Urothelium cell line (cell line): ENCODE measurements around the gene CD300C.
A peak's percentile ranks its signal among the peaks of the same experiment; 100 is the strongest.
"Not testable (repeated sequence)": the region's sequence is repeated elsewhere in the genome, so short reads cannot be mapped to it uniquely, and the experiment has no call there.

ENCODE experiments used
- DNase-seq: peaks from one replicate; pipeline ENCODE4 v3.0.0; 2011; ENCODE audit warnings: low spot score, mixed read lengths
- FAIRE-seq: peaks from 2 replicates; lab custom pipeline; 2011; peaks lifted over from hg19 to GRCh38; lab: Jason Lieb, UNC

CD300C gene

DNA sequence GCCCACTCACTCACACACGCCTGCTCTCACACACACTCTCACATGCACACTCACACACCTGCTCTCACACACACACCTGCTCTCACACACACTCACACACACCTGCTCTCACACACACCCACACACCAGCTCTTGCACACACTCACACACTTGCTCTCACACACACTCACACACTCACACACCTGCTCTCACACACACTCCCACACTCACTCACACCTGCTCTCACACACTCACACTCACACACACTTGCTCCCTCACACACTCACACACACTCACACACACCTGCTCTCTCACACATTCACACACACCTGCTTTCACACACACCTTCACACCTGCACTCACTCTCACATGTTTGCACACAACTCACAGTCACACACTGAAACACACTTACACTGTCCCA, 17.4 kb upstream of the CD300C start:
- peak; percentile 89 for FAIRE-seq
- no peak for DNase-seq

DNA sequence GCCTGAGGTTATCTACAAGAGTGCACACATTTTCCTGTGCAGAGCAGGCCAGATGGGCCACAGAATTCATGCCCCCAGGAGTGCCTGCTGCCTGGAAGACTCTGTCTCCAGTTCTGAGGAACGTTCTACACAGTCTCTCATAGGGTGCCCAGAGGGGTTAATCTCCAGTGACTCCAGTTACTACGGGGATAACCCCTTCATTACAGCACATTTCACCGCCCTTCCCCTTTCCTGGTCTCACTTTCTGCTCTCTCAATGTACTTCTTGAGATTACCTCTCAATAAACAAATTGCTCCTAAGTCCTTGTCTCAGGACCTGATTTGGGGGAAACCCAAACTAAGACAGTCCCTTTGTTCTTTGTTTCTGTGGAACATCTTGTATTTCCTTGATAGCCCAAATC, 15.7 kb upstream of the CD300C start:
- no peak for DNase-seq
- no peak for FAIRE-seq

DNA sequence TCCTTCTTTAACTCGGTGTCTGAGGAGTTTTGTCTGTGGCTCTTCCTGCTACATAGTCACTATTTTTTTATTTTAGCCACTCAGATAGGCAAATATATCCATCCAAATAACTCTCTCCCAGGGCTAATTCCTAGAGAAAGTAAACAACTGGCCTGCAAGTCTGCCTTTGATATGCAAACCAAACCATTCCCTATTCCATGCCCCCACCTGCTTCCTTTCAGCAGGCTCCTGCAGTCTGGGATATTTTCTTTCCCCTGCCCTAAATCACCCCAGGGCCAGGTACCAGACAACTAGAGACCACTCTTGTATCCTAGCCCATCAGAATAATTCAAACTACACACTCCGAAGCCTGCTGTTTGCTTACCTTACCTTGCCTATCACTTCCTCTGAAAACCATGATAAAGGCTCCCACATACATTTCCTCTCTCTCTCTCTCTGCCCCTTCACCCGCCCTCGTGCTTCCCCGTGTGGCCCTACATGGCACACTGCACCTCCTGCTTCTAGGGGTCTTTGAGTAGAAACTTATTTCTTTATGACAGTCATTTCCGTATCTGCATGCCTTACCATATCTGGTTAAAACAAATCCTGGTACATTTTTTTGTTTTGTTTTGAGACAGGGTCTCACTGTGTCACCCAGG, 13.1 kb upstream of the CD300C start:
- no peak for DNase-seq
- no peak for FAIRE-seq

DNA sequence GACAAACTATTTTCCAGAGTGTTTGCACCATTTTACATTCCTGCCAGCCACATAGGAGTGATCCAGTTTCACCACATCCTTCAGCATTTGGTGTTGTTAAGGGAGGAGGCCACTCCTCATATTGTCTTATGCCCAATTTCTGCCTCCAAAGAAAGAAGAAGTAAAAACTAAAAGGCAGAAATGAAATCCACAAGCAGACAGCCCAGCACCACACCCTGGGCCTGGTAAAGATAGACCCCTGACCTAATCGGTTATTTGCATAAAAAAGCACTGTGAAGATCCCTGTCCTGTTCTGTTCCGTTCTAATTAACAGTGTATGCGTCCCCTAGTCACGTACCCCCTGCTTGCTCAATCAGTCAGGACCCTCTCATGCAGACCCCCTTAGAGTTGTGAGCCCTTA, 12.5 kb upstream of the CD300C start:
- not testable (repeated sequence) for FAIRE-seq, DNase-seq

DNA sequence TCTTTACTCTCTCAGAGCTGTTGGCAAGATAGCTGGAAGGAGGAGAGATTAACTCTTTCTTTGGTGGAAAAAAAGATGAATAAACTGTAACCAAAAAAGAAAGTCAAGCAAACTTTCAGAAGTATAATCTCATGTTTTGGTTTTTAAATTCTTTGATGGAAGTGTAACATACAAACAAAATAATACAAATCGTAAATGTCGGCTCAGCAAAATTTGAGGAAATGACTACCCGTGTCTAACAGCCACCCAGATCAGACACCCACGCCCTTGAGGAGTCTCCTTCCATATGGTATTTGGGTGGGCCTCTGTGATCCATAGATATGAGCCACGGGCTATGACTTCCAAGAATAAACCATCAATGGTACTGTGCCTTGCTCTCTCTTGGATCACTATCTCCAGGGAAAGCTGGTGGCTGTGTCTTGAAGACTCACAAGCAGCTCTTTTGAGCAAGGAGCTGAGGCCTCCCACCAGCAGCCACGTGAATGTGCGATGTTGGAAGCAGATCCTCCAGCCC, 9.6 kb upstream of the CD300C start:
- no peak for FAIRE-seq
- no peak for DNase-seq

DNA sequence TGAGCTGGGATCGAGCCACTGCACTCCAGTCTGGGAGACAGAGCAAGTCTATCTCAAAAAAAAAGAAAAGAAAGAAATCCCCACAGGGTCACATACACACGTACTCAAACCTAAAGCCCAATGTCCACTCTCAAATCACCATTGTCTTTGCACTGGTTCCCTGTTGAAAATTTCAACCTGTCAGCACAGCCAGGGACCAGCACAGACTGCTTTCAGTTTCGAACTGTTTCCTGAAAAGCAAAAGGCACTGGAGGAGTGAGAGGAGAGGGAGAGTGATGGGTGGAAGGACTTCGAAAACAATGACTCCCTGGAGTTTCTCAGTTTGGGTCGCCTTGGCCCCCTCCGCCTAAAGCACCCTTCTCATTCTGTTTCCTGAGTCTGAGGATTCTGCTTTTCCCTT, 9.0 kb upstream of the CD300C start:
- no peak for DNase-seq
- no peak for FAIRE-seq

DNA sequence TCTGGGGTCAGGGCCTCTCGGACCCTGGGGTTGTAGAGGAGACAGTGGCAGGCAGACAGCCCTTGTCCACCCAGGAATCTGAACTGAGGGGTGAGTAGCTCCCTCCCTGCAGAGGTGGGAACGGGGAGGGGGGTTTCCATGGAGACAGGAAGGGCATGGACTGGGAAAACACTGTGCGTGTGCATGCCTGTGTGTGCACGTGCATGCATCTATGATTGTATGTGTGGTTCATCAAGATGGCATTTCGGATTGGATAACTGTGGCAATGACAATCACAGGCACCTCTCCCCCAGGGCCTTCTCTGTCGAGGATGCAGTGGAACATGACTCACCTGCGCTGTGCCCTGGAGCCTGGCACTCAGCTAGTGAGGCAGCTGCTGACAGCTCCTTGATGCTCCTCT, 6.1 kb upstream of the CD300C start:
- FAIRE-seq (peak; percentile 62), DNase-seq (no peak)

DNA sequence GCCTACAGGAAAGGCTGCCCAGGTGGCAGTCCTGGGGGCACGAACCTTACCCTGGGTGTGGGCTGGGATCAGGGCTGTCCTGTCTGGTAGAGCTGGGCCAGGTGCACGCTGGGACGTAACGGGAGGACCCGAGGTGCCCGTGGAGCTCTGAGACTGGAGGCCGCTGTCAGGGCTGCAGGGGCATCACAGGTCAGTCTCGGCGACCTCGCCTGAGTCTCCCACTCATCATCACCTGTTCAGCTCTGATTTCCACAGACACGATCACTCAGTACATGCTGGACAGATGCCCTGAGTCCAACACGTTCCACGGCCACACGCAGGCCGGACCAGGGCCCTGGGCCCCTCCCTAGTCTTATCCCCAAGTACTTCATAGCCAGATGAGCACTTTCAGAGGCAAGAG, 4.7 kb upstream of the CD300C start:
- FAIRE-seq: no peak
- no peak for DNase-seq

DNA sequence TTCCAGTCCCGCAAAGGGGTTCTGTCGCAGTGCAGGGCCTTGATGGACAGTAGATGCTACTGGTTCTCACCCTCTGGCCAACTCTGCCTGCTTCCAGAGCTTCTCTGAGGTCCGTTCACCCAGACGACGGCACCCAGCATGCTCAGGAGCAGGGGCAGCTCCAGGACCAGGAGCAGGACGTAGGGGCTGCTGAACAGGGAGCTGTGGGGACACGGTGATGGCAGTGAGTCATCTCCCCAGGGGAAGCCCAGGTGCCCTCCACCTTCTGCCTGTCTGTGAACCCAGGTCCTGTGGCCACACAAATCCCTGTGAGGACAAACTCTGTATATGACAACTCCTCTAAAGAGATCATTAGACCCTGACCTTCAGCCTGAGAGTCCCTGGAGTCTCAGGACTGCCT, 3.4 kb upstream of the CD300C start:
- FAIRE-seq: no peak
- DNase-seq: no peak

DNA sequence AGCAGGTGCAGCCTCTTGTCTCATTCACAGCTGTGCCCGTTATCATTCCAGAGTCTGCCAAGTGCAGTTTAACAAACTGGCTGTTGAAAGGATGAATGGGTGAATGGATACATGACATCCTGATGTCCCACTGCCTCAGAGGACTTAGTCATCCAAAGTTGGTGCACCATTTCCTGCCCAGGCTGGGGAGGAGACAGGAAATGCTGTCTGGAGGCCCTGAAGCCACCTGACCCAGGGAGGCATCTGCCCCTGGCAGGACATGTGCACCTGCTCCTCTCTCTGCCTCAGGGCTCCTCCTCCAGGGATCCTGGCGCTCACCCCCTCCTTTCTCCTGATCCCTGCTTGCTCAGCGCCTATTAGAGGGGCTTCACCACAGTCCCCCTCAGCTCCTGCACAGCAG, 1.8 kb upstream of the CD300C start:
- DNase-seq: peak; percentile 45
- FAIRE-seq: peak; percentile 56

DNA sequence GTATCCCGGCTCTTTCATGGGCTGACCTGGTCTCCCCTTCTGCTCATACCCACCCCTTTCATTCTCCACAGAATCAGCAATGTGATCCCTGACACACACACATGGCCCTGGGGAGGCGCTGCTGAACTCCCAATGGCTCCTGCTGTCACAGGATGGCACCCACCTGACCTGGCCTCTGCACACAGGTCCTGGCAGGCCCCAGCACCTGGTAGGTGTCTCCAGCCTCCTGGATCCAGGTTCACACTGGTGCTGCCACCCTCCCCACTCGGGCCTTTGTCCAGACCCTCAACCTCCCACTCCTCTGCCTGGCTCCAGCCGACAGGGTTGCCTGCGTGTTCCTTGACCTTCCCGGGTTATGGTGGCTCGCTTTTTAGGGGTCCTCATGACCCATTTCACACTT, 1.3 kb upstream of the CD300C start:
- DNase-seq (no peak), FAIRE-seq (no peak)

DNA sequence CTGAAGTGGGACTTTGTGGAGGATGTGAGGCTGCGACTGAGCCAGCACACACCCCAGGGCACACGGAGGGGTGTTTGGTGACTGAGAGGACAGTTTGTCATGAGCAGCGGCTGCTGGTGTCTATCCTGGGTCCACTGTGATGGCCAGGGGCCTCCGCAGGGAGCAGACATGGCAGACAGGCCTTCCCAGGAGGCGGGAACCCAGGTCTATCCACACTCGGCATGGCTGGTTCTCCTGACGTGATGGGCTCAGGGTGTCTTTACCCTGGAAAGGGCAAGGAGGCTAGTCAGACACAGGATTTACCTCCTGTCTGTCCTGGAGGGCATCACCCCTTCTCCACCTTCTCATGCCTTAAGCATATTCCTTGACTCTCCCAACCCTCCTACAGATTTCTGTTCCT, 671 bp upstream of the CD300C start:
- FAIRE-seq: no peak

DNA sequence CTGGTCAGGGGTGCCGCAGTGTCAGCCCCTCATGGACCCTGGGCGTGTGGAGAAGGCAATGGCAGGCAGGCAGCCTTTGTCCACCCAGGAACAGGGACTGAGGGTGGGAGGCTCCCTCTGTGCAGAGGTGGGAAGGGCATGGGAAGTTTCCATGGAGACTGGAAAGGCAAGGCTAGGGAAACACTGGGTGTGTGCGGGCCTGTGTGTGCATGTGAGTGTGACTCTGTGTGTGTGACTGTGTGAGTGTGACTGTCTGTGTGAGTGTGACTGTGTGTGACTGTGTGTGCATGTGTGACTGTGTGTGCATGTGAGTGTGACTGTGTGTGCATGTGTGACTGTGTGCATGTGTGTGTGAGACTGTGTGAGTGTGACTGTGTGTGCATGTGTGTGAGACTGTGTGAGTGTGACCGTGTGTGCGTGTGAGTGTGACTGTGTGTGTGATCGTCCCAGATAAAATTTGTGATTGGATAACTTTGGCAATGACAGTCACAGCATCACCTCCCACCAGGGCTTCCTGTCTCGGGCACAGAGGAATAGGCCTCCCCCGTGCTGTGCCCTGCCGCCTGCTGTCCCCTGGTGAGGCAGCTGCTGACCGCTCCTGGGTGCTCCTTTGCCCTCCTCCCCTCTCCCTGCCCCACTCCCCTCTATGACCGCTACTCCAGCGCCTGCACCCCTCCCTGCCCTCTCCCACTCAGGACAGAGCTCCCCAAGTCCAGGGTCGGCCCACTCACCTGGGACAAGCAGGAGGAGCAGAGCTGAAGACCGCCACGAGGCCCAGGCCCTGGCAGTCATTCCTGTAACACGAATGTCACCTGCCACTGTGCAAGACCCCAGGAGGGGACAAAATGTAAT, 698 bp downstream of the CD300C start:
- DNase-seq (no peak), FAIRE-seq (peak; percentile 96)

More for the DNA sequence above, 671 bp upstream of the CD300C start:
- DNase-seq: no peak

DNA sequence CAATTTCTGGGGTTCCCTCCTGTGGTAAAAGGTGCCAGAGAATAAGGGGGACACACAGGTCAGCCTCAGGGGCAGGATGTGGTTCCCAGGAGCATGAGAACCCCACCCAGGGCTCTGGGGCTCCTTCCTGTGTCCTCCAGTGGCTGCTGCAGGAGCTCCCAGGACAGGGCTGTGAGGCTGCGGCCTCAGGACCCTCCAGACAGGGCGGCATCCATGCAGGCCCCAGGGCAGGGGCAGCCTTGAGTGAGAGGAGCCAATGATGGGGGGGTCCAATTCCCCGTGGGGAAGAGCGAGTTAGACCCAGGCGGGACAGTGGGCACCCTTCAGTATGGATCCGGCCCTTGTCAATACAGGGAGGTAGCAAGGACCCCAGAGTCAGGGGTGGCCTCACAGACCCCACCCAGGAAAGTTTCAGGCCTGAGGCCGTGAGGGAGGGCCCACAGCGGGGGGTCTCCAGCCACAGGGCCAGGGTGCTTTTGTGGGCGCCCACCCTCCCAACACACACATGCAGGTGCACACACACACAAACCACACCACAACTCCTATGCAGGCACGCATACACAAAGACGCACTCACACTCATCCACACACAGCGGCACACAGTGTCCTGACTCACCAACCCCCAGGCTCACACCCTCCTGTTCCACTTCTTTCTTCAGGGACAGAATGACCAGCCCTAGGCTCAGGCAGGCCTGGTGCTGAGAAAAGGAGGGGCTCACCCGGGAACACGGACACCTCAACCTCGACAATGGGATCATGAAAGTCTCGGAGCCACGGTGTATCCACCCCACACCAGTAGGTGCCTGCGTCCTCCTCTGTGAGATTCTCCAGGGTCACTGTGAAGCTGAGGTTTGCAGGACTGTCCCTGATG, 1.8 kb downstream of the CD300C start:
- DNase-seq (no peak), FAIRE-seq (no peak)

DNA sequence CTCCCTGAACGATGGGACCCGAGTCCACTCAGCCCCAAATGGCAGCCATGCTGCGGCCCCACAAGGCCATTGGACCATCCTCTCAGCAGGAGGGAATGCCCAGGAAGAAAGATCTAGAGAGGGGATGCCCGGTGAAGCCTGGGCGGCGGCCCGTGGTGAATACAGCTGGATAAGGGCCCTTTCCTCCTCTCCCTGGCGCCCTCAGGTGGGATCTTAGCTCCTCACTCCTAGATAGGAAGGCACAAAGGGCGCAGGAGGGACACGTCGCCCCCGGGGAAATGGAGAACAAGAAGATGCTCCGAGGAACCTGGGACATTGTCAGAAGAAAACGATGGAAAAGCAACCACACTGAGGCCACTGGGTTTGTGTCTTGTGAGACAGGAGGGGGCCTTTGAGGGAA, 2.5 kb downstream of the CD300C start:
- DNase-seq: no peak
- no peak for FAIRE-seq

DNA sequence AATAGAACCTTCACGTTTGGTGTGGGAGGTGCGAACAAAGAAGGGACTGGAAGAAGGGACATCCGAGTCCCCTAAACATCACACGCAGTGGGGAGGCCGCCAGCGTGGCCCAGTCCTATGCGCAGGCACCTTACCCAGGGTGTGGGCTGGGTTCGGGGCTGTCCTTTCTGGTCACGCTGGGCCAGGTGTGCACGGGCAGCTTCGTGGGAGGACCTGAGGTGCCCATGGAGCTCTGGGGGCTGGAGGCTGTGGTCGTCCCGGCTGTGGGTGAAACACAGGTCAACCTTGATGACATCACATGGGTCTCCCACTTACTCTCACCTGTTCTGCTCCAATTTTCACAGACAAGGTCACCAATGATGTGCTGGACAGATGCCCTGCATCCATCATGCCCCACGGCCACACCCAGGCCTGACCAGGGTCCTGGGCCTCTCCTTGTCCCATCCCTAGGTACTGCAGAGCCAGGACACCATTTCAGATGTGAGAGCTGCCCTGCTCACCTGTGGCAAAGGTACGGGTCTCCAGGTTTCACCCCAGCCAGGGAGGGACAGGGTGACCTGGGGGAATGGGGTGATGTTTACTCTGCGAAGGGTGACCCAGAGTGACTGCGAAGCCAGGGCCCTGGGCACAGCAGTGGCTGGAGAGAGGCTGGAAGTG, 3.1 kb downstream of the CD300C start:
- no peak for FAIRE-seq
- DNase-seq: no peak

DNA sequence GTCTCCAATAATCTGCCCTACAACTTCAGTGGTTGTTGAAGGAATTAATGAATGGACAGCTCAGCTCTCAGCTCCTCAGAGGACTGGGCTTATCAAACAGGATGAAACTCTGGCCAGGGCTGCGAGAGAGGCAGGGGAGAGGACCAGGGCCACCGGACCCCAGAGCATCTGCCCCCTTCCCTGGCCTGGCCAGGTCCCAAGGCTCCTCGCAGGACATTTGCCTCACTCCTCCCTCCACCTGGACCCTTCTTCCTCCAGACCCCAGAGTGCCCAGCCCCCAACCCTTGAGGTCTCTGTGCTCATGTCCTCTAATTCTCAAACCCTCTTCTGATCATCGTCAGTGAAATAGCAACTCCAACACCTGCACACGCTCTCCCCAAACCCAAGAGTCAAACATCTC, 3.7 kb downstream of the CD300C start:
- DNase-seq: no peak
- FAIRE-seq: no peak

DNA sequence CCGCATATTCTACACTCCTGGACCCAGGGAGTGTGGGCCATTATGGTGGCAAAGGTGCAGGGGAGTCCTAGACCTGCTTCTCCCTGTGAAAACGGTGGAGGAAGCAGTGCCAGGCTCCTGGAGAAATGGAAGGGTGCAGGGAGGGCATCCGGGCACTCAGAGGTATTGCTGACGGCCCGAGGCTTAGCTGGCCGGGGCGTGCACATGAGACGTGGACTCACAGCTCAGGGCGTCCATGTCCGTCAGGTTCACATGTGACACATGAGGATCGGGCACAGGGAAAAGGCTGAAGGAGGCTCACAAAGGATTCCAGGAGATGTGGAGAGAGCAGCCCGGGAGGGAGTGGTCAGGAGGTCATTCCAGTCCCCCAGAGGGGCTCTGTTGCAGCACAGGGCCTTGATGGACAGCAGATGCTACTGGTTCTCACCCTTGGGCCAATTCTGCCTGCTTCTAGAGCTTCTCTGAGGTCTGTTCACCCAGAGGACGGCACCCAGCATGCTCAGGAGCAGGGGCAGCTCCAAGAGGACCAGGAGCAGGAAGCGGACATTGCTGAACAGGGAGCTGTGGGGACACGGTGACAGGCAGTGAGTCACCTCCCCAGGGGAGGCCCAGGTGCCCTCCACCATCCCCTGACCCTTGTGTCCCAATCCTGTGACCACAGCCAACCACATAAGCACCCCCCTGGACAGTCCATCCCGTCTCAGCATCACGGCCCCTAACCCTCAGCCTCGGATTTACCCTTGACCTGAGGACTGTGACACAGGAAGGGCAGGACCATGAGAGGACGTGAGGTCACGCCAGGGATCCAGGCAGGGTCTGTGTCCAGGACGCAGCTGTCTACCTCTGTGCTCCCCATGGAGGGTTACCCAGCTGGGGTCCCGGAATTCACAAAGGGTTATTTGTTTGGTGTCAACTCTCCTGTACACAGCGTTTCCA, 4.5 kb downstream of the CD300C start:
- FAIRE-seq (no peak), DNase-seq (no peak)

DNA sequence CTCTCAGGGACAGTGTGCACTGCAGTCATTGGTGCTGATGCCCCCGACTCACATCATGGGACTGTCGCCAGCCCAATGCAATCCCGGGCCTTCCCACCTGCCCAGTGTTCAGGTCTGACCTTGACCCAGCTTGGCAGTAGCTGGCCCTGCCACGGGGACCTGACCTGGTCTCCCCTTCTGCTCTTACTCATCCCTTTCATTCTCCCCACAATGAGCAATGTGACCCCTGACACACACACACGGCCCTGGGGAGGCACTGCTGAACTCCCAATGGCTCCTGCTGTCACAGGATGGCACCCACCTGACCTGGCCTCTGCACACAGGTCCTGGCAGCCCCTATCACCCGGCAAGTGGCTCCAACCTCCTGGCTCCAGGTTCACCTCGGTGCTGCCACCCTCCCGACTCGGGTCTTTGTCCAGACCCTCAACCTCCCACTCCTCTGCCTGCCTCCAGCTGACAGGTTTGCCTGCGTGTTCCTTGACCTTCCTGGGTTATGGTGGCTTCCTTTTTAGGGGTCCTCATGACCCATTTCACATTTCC, 6.6 kb downstream of the CD300C start:
- no peak for DNase-seq
- no peak for FAIRE-seq
